IMR-90 (cell line): ENCODE measurements around the gene WDR53. TPM values are rescaled to one million over a fixed set of nuclear protein-coding genes. Genes with fewer than 3 reads are reported as not detected.

ENCODE experiments used
- ATAC-seq: fragments of 200-7000 bp; cut with Tn5 transposase; 2 replicates; pipeline ENCODE4 v1.9.1; 2020; ENCODE audit warnings: low read depth, mild to moderate bottlenecking, moderate library complexity
- BruUV-seq: library from RNA; stranded (reverse); fragments of 400-500 nt; replicated peaks from 2 replicates; lab custom pipeline; 2021; lab: Mats Ljungman, UMichigan
- CTCF ChIA-PET: fragments of 300-600 bp; formaldehyde crosslinking; extraction: SDS; loops from one replicate; lab custom pipeline; 2021; ENCODE audit warnings: antibody characterized with exemption; lab: Yijun Ruan, JAX
- POLR2A ChIA-PET: fragments of 300-600 bp; sonication (Branson Sonifier 250); formaldehyde crosslinking; loops from one replicate; lab custom pipeline; 2022; ENCODE audit warnings: antibody characterized with exemption; ENCODE audit not compliant: unreplicated experiment; lab: Charles Lee
- DNase-seq: peaks from one replicate; pipeline ENCODE4 v3.0.0; 2013
- H2AFZ ChIP-seq: replicated peaks from 2 replicates; pipeline ENCODE3; 2013; ENCODE audit warnings: low read length, mild to moderate bottlenecking; ENCODE audit not compliant: poor library complexity
- H2AK5ac ChIP-seq: 2 replicates; pipeline ENCODE4 v1.6.1; 2013; ENCODE audit warnings: low read depth, low read length, inconsistent platforms
- H2AK9ac ChIP-seq: replicated peaks from 2 replicates; pipeline ENCODE3; 2013; ENCODE audit warnings: mild to moderate bottlenecking, low read depth, low read length, moderate library complexity; ENCODE audit not compliant: poor library complexity
- H2BK120ac ChIP-seq: 2 replicates; pipeline ENCODE4 v1.6.1; 2013; ENCODE audit warnings: low read depth, low read length, inconsistent platforms
- H2BK15ac ChIP-seq: 3 replicates; pipeline ENCODE4 v1.6.1; 2013; ENCODE audit warnings: low read depth, low read length, inconsistent platforms
- H2BK20ac ChIP-seq: 2 replicates; pipeline ENCODE4 v1.6.1; 2013; ENCODE audit warnings: low read depth, mild to moderate bottlenecking, inconsistent platforms, low read length, moderate library complexity
- H2BK5ac ChIP-seq: 2 replicates; pipeline ENCODE4 v1.6.1; 2013; ENCODE audit warnings: mild to moderate bottlenecking, low read depth, low read length, inconsistent platforms; ENCODE audit not compliant: poor library complexity, severe bottlenecking
- H3K14ac ChIP-seq: replicated peaks from 2 replicates; pipeline ENCODE4 v1.6.1; 2013; ENCODE audit warnings: low read depth, low read length, inconsistent platforms
- H3K18ac ChIP-seq: 2 replicates; pipeline ENCODE4 v1.6.1; 2013; ENCODE audit warnings: low read depth, low read length, control low read depth
- H3K23ac ChIP-seq: 2 replicates; pipeline ENCODE4 v1.6.1; 2013; ENCODE audit warnings: low read depth, low read length, inconsistent platforms
- H3K27ac ChIP-seq: 2 replicates; pipeline ENCODE4 v1.5.1; 2013; ENCODE audit warnings: mild to moderate bottlenecking, control low read depth, low read length; ENCODE audit not compliant: insufficient read depth
- H3K27me3 ChIP-seq: 2 replicates; pipeline ENCODE4 v1.6.1; 2013; ENCODE audit warnings: low read length; ENCODE audit not compliant: control insufficient read depth, insufficient read depth
- H3K36me3 ChIP-seq: 2 replicates; pipeline ENCODE4 v1.6.1; 2013; ENCODE audit warnings: low read length, mixed read lengths; ENCODE audit not compliant: control insufficient read depth, insufficient read depth
- H3K4ac ChIP-seq: 2 replicates; pipeline ENCODE4 v1.6.1; 2013; ENCODE audit warnings: low read depth, low read length, inconsistent platforms
- H3K4me1 ChIP-seq: 2 replicates; pipeline ENCODE4 v1.6.1; 2013; ENCODE audit warnings: low read length, mixed read lengths; ENCODE audit not compliant: control insufficient read depth, insufficient read depth
- H3K4me2 ChIP-seq: 2 replicates; pipeline ENCODE4 v1.6.1; 2013; ENCODE audit warnings: low read depth, mild to moderate bottlenecking, control low read depth, low read length, moderate library complexity
- H3K4me3 ChIP-seq: 2 replicates; pipeline ENCODE4 v1.5.1; 2013; ENCODE audit warnings: low read depth, mild to moderate bottlenecking, control low read depth, low read length, moderate library complexity; ENCODE audit not compliant: insufficient read depth
- H3K56ac ChIP-seq: 2 replicates; pipeline ENCODE4 v1.6.1; 2013; ENCODE audit warnings: low read length, inconsistent platforms; ENCODE audit not compliant: insufficient read depth; ENCODE audit errors: extremely low read depth
- H3K79me1 ChIP-seq, 2 experiments: 2 replicates each; pipeline ENCODE4 v1.6.1; 2013; ENCODE audit warnings: low read length in 2 of 2, inconsistent platforms in 1 of 2, low read depth in 1 of 2
- H3K9ac ChIP-seq: 2 replicates; pipeline ENCODE4 v1.6.1; 2013; ENCODE audit warnings: low read depth, low read length, control low read depth
- H3K9me1 ChIP-seq: 2 replicates; pipeline ENCODE4 v1.6.1; 2013; ENCODE audit warnings: low read length, inconsistent platforms; ENCODE audit not compliant: insufficient read depth
- H3K9me3 ChIP-seq: 2 replicates; pipeline ENCODE4 v1.6.1; 2013; ENCODE audit warnings: low read length; ENCODE audit not compliant: control insufficient read depth, insufficient read depth
- H4K20me1 ChIP-seq: 2 replicates; pipeline ENCODE4 v1.6.1; 2013; ENCODE audit warnings: low read length, inconsistent platforms; ENCODE audit not compliant: insufficient read depth
- H4K5ac ChIP-seq: 2 replicates; pipeline ENCODE4 v1.6.1; 2013; ENCODE audit warnings: mild to moderate bottlenecking, low read depth, low read length, control low read depth
- H4K8ac ChIP-seq, 2 experiments: 2 replicates each; pipeline ENCODE4 v1.6.1; 2013; ENCODE audit warnings: low read depth in 2 of 2, low read length in 2 of 2, control low read depth in 1 of 2, inconsistent platforms in 1 of 2
- H4K91ac ChIP-seq: 2 replicates; pipeline ENCODE4 v1.6.1; 2013; ENCODE audit warnings: low read depth, low read length, inconsistent platforms; ENCODE audit not compliant: insufficient read depth
- BHLHE40 ChIP-seq: fragments of 150-350 bp; IDR thresholded peaks from 2 replicates; pipeline ENCODE4 v1.6.1; 2016; ENCODE audit warnings: mild to moderate bottlenecking, low read depth, low read length
- CEBPB ChIP-seq: IDR thresholded peaks from 2 replicates; pipeline ENCODE4 v1.6.1; 2012; ENCODE audit warnings: low read depth, low read length, improper control_type of control experiment
- CHD1 ChIP-seq: IDR thresholded peaks from 2 replicates; pipeline ENCODE4 v1.6.1; 2012; ENCODE audit warnings: low read depth, low read length, improper control_type of control experiment
- CTCF ChIP-seq: conservative IDR thresholded peaks from 2 replicates; pipeline ENCODE4 v1.5.1; 2012; ENCODE audit warnings: mild to moderate bottlenecking, low read depth, low read length, improper control_type of control experiment
- ELK1 ChIP-seq: fragments of 150-350 bp; IDR thresholded peaks from 2 replicates; pipeline ENCODE4 v1.6.1; 2016; ENCODE audit warnings: low read depth, mild to moderate bottlenecking, low read length, moderate library complexity, borderline replicate concordance
- FOS ChIP-seq: fragments of 150-350 bp; IDR thresholded peaks from 2 replicates; pipeline ENCODE4 v1.6.1; 2016; ENCODE audit warnings: low read depth, low read length
- MAFK ChIP-seq: IDR thresholded peaks from 2 replicates; pipeline ENCODE4 v1.6.1; 2012; ENCODE audit warnings: low read depth, low read length, improper control_type of control experiment
- MAZ ChIP-seq: IDR thresholded peaks from 2 replicates; pipeline ENCODE4 v1.6.1; 2012; ENCODE audit warnings: low read depth, mild to moderate bottlenecking, low read length, improper control_type of control experiment, moderate library complexity, borderline replicate concordance
- MXI1 ChIP-seq: IDR thresholded peaks from 2 replicates; pipeline ENCODE4 v1.6.1; 2012; ENCODE audit warnings: low read depth, mild to moderate bottlenecking, low read length, moderate library complexity, borderline replicate concordance
- NFE2L2 ChIP-seq: fragments of 150-350 bp; IDR thresholded peaks from 2 replicates; pipeline ENCODE4 v1.6.1; 2016; ENCODE audit warnings: low read depth, mild to moderate bottlenecking, low read length
- POLR2A ChIP-seq: IDR thresholded peaks from 2 replicates; pipeline ENCODE4 v1.6.1; 2012; ENCODE audit warnings: mild to moderate bottlenecking, low read depth, low read length
- RAD21 ChIP-seq: IDR thresholded peaks from 2 replicates; pipeline ENCODE4 v1.6.1; 2012; ENCODE audit warnings: low read length, improper control_type of control experiment
- RCOR1 ChIP-seq: IDR thresholded peaks from 2 replicates; pipeline ENCODE4 v1.6.1; 2012; ENCODE audit warnings: mild to moderate bottlenecking, low read length, improper control_type of control experiment; ENCODE audit not compliant: insufficient replicate concordance
- RFX5 ChIP-seq: IDR thresholded peaks from 2 replicates; pipeline ENCODE4 v1.8.0; 2012; ENCODE audit warnings: low read depth, mild to moderate bottlenecking, low read length, moderate library complexity
- SMC3 ChIP-seq: fragments of 150-350 bp; IDR thresholded peaks from 2 replicates; pipeline ENCODE4 v1.6.1; 2016; ENCODE audit warnings: low read depth, mild to moderate bottlenecking, antibody characterized with exemption, low read length, moderate library complexity
- USF2 ChIP-seq: fragments of 150-350 bp; IDR thresholded peaks from 2 replicates; pipeline ENCODE4 v1.6.1; 2017; ENCODE audit warnings: mild to moderate bottlenecking, antibody characterized with exemption, low read length, low read depth
- WGBS, 2 experiments: methylation state at CpG; one replicate each; pipeline versions ENCODE4 v1.1.5 to v1.1.7; 2013; ENCODE audit warnings: missing lambda C conversion rate in 2 of 2; ENCODE audit not compliant: insufficient read length in 1 of 2; ENCODE audit errors: extremely low coverage in 2 of 2; 5-methylcytosine and 5-hydroxymethylcytosine counted together
- dilution Hi-C: fragments of 300-500 bp; cut with HindIII; formaldehyde crosslinking; loops from one replicate; pipeline ENCODE4 v1.14.3; 2018; ENCODE audit warnings: low sequenced_read_pairs; ENCODE audit not compliant: unreplicated experiment
- in situ Hi-C: fragments of 300-500 bp; cut with MboI; formaldehyde crosslinking; loops from 3 replicates; pipeline ENCODE4 v1.14.3; 2019; ENCODE audit warnings: low sequenced_read_pairs, inconsistent platforms, mixed read lengths
- intact Hi-C: fragments of 100-400 bp; cut with micrococcal nuclease; formaldehyde crosslinking; loops from 2 replicates; pipeline ENCODE4 v1.10.0; 2022
- polyA plus RNA-seq, 3 experiments: library from polyadenylated mRNA; depleted of rRNA; stranded (reverse); fragments of >200 nt; gene quantifications; 2 replicates each; pipeline ENCODE4 v1.2.3, GENCODE V29; 2012; ENCODE audit warnings: low replicate concordance in 1 of 3
- total RNA-seq: library from RNA; depleted of rRNA; stranded (reverse); fragments of >200 nt; gene quantifications from 2 replicates; pipeline ENCODE4 v1.2.3, GENCODE V29; 2012

WDR53 gene
- total and polyA plus RNA-seq, 2 of the 4 experiments (the other 2 are of a cell fraction) = 5.7 to 5.9 TPM

- no peak overlapping the region for H3K4me3 ChIP-seq
- no peak overlapping the region for H3K18ac ChIP-seq
- H3K14ac ChIP-seq = no peak overlapping the region
- H3K56ac ChIP-seq = no peak overlapping the region
- TF ChIP-seq MAZ (peak; percentile 86; the same call in 1 of the 2 replicates), CTCF (peak; percentile 83), FOS (no peak), RAD21 (peak; percentile 92), BHLHE40 (no peak), CHD1 (no peak), SMC3 (peak; percentile 89), RFX5 (no peak), USF2 (peak; percentile 27; the same call in 1 of the 2 replicates), MAFK (no peak), NFE2L2 (no peak), POLR2A (0 out of 2 replicates have a peak, but pooled peaks have one; percentile 33), MXI1 (no peak), ELK1 (no peak), RCOR1 (no peak), CEBPB (no peak)
- ChIA-PET CTCF (interaction anchor here (0.6 to 1.6 kb wide), 14 partner anchors 9 to 347 kb away, joined by 3 to 13 read pairs (median 3); no protein-coding TSS in a partner anchor), POLR2A (no interaction called here)
- H4K20me1 ChIP-seq = no peaks in the 10 kb centered on the region
- in situ Hi-C loops (loop anchor here (5.0 to 25.0 kb wide), 2 partner anchors 78 to 353 kb away; partner anchors contain the start of gene PIGZ), dilution Hi-C loops (no loop called here), intact Hi-C loops (loop anchor here (1.0 to 10.0 kb wide), 3 partner anchors 76 to 361 kb away; partner anchors contain the start of gene NCBP2)
- H3K9ac ChIP-seq = no peak overlapping the region
- peak; percentile 63 for DNase-seq
- no peaks in the 10 kb centered on the region for H3K4me1 ChIP-seq
- no peaks in the 10 kb centered on the region for H3K9me1 ChIP-seq
- no TSS peak for BruUV-seq
- ATAC-seq = peak; percentile 98
- no peak overlapping the region for H2BK20ac ChIP-seq
- peak overlapping the region; percentile 54 for H2AFZ ChIP-seq
- no peaks in the 10 kb centered on the region for H3K79me1 ChIP-seq
- no peak overlapping the region for H3K4ac ChIP-seq
- H3K9me3 ChIP-seq = no peaks in the 10 kb centered on the region
- H4K5ac ChIP-seq = no peak overlapping the region
- H3K23ac ChIP-seq = no peak overlapping the region
- H2BK15ac ChIP-seq = no peak overlapping the region
- no peak overlapping the region for H2AK5ac ChIP-seq
- no peak overlapping the region for H2BK5ac ChIP-seq
- H3K36me3 ChIP-seq = no peaks in the 10 kb centered on the region
- H3K27ac ChIP-seq = no peak overlapping the region
- H3K27me3 ChIP-seq = peaks cover 7% of the 10 kb centered on the region
- H3K4me2 ChIP-seq = no peak overlapping the region; the same call in 1 of the 2 replicates
- H2BK120ac ChIP-seq = no peak overlapping the region
- H4K8ac ChIP-seq = no peak overlapping the region
- H2AK9ac ChIP-seq = no peak overlapping the region
- WGBS, 2 experiments = no CpG with 5 or more reads among the region's 5 CpGs
- H4K91ac ChIP-seq = no peak overlapping the region
Measured at GRCh38 chr3:196609343-196609775, 41.0 kb upstream of the WDR53 start.
